Measurements from ENCODE around the gene CA6.
"Not testable (repeated sequence)": the region's sequence is repeated elsewhere in the genome, so short reads cannot be mapped to it uniquely, and the experiment has no call there.

Gene CA6

DNA sequence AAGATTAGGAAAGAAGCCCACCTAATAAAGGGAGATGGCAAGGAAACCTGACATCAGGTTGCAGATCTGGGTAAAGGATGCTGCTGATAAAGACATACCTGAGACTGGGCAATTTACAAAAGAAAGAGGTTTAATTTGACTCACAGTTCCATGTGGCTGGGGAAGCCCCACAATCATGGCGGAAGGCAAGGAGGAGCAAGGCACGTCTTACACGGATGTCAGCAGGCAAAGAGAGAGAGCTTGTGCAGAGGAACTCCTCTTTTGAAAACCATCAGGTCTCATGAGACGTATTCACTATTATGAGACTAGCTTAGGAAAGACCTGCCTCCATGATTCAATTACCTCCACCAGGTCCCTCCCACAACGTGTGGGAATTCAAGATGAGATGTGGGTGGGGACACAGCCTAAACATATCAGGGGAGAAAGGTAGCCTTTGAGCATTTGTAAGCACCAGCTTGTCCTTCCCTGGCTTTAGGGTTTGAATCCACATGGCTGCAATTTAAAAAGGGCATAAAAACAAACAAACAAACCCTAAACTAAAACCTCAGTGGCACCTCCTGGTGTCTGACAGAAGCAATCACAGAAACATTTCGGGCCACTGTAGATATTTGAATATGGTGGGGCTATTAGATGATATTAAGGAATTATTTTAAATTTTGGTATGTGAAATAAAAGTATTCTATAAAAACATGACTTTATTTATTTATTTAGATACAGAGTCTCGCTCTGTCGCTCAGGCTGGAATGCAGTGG lies 47.4 kb downstream of the CA6 start:
- no peaks in the 10 kb centered on the region for H3K36me3 ChIP-seq (ENCODE audit: insufficient read depth, low read length)
- H3K4me2 ChIP-seq (ENCODE audit: insufficient read depth, low read length) = no peak overlapping the region
- no peaks in the 10 kb centered on the region for H4K20me1 ChIP-seq (ENCODE audit: insufficient read depth, low read length)
- H3K4me3 ChIP-seq (ENCODE audit: low read depth in 1 of 2, low read length in 2 of 2) = no peak overlapping the region
- no peak overlapping the region for H3K9ac ChIP-seq (ENCODE audit: low read depth, low read length)
- H3K79me2 ChIP-seq (ENCODE audit: insufficient read depth, low read length) = no peaks in the 10 kb centered on the region
- no peak for DNase-seq
- H3K27me3 ChIP-seq (ENCODE audit: insufficient read depth, low read length, poor library complexity) = no peaks in the 10 kb centered on the region
- no peak overlapping the region for H2AFZ ChIP-seq (ENCODE audit: low read depth, low read length)
- H3K27ac ChIP-seq (ENCODE audit: low read length) = no peak overlapping the region
- peaks cover 8% of the 10 kb centered on the region for H3K4me1 ChIP-seq (ENCODE audit: insufficient read depth, low read length)
- no peak for TF ChIP-seq EZH2 (IDR thresholded peaks at IDR 0.05; ENCODE audit: borderline replicate concordance, low read depth, low read length, severe bottlenecking)
- TF ChIP-seq, protein P1, sequence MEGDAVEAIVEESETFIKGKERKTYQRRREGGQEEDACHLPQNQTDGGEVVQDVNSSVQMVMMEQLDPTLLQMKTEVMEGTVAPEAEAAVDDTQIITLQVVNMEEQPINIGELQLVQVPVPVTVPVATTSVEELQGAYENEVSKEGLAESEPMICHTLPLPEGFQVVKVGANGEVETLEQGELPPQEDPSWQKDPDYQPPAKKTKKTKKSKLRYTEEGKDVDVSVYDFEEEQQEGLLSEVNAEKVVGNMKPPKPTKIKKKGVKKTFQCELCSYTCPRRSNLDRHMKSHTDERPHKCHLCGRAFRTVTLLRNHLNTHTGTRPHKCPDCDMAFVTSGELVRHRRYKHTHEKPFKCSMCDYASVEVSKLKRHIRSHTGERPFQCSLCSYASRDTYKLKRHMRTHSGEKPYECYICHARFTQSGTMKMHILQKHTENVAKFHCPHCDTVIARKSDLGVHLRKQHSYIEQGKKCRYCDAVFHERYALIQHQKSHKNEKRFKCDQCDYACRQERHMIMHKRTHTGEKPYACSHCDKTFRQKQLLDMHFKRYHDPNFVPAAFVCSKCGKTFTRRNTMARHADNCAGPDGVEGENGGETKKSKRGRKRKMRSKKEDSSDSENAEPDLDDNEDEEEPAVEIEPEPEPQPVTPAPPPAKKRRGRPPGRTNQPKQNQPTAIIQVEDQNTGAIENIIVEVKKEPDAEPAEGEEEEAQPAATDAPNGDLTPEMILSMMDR (IDR thresholded peaks at IDR 0.05; ENCODE audit: borderline replicate concordance, extremely low read depth, low read length, poor library complexity, severe bottlenecking) = peak; percentile 37
- H3K9me3 ChIP-seq (ENCODE audit: insufficient read depth, low read length, severe bottlenecking) = no peaks in the 10 kb centered on the region
- ATAC-seq (ENCODE audit: insufficient read depth, low read depth) = no peak

DNA sequence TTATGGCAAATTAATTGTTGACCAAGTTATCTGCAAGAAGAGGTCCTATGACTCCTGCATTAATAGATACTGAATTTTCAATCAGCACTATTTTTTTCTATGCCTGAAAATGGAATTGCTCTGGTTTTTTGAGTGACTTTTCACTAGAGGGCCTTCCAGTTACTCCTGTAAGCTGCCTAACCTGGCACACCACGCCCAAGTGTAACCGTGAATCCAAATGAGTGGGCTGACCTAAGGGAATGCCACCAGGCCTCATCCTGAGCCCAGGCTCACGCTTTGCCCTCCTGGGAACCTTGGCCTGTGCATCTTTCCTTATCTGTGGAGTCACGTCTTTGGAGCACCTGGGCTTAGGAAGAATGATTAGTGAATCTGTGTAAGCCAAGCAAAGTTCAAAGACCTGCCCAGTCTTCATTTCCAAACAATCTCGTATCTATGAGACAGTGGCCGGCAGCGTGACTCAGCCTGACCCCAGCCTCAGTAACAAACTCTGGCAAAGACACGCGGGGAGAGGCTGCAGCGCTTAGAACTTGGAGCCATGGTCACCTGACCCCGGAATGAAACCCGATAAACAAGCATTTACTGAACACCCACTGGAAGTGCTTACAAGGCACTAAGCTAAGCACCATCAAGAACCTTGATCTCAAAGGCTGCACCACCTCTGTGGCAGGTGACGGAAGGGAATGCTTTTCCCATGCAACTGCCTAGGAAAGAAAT lies 48.5 kb downstream of the CA6 start:
- H4K20me1 ChIP-seq (ENCODE audit: insufficient read depth, low read length); H3K4me3 ChIP-seq (ENCODE audit: low read depth in 1 of 2, low read length in 2 of 2); H3K9me3 ChIP-seq (ENCODE audit: insufficient read depth, low read length, severe bottlenecking); H3K9ac ChIP-seq (ENCODE audit: low read depth, low read length); H3K36me3 ChIP-seq (ENCODE audit: insufficient read depth, low read length); H2AFZ ChIP-seq (ENCODE audit: low read depth, low read length); ATAC-seq (ENCODE audit: insufficient read depth, low read depth); H3K79me2 ChIP-seq (ENCODE audit: insufficient read depth, low read length); DNase-seq; H3K27ac ChIP-seq (ENCODE audit: low read length); H3K27me3 ChIP-seq (ENCODE audit: insufficient read depth, low read length, poor library complexity); H3K4me2 ChIP-seq (ENCODE audit: insufficient read depth, low read length); H3K4me1 ChIP-seq (ENCODE audit: insufficient read depth, low read length): not testable (repeated sequence)

DNA sequence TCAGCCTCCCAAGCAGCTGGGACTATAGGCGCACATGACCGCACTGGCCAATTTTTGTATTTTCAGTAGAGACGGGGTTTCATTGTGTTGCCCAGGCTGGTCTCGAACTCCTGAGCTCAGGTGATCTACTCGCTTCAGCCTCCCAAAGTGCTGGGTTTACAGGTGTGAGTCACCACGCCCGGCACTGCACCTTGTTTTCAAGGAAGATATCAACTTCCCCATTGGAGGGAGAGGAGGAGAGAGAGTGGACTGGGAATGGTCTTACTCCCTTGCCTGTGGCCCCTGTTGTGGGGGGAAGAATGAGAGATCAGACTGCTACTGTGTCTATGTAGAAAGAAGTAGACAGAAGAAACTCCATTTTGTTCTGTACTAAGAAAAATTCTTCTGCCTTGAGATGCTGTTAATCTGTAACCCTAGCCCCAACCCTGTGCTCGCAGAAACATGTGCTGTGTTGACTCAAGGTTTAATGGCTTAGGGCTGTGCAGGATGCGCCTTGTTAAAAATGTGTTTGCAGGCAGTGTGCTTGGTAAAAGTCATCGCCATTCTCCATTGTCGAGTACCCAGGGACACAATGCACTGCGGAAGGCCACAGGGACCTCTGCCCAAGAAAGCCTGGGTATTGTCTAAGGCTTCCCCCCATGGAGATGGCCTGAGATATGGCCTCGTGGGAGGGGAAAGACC lies 56.0 kb downstream of the CA6 start:
- not testable (repeated sequence) for H3K4me3 ChIP-seq (ENCODE audit: low read depth in 1 of 2, low read length in 2 of 2); H3K36me3 ChIP-seq (ENCODE audit: insufficient read depth, low read length); H3K27ac ChIP-seq (ENCODE audit: low read length); H3K79me2 ChIP-seq (ENCODE audit: insufficient read depth, low read length); H3K9me3 ChIP-seq (ENCODE audit: insufficient read depth, low read length, severe bottlenecking); H3K27me3 ChIP-seq (ENCODE audit: insufficient read depth, low read length, poor library complexity); H3K4me2 ChIP-seq (ENCODE audit: insufficient read depth, low read length); H3K9ac ChIP-seq (ENCODE audit: low read depth, low read length); H4K20me1 ChIP-seq (ENCODE audit: insufficient read depth, low read length); H2AFZ ChIP-seq (ENCODE audit: low read depth, low read length); DNase-seq; ATAC-seq (ENCODE audit: insufficient read depth, low read depth); H3K4me1 ChIP-seq (ENCODE audit: insufficient read depth, low read length)

DNA sequence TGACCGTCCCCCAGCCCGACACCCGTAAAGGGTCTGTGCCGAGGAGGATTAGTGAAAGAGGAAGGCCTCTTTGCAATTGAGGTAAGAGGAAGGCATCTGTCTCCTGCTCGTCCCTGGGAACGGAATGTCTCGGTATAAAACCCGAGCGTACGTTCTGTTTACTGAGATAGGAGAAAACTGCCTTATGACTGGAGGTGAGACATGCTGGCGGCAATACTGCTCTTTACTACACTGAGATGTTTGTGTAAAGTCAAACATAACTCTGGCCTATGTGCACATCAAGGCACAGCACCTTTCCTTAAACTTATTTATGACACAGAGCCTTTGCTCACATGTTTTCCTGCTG lies 56.5 kb downstream of the CA6 start:
- not testable (repeated sequence) for H3K79me2 ChIP-seq (ENCODE audit: insufficient read depth, low read length); H3K4me2 ChIP-seq (ENCODE audit: insufficient read depth, low read length); H2AFZ ChIP-seq (ENCODE audit: low read depth, low read length); DNase-seq; H4K20me1 ChIP-seq (ENCODE audit: insufficient read depth, low read length); H3K9ac ChIP-seq (ENCODE audit: low read depth, low read length); H3K36me3 ChIP-seq (ENCODE audit: insufficient read depth, low read length); H3K4me3 ChIP-seq (ENCODE audit: low read depth in 1 of 2, low read length in 2 of 2); H3K9me3 ChIP-seq (ENCODE audit: insufficient read depth, low read length, severe bottlenecking); H3K27me3 ChIP-seq (ENCODE audit: insufficient read depth, low read length, poor library complexity); ATAC-seq (ENCODE audit: insufficient read depth, low read depth); H3K4me1 ChIP-seq (ENCODE audit: insufficient read depth, low read length); H3K27ac ChIP-seq (ENCODE audit: low read length)

Measured in DND-41 (cell line).